Measurements from ENCODE around the gene C22orf39. TPM values are rescaled to one million over a fixed set of nuclear protein-coding genes. Genes with fewer than 3 reads are reported as not detected.
A peak's percentile ranks its signal among the peaks of the same experiment; 100 is the strongest.

The C22orf39 gene
- total RNA-seq, 6 experiments from 2014 or later = 11.2 to 12.7 (median 12.2) TPM

DNA sequence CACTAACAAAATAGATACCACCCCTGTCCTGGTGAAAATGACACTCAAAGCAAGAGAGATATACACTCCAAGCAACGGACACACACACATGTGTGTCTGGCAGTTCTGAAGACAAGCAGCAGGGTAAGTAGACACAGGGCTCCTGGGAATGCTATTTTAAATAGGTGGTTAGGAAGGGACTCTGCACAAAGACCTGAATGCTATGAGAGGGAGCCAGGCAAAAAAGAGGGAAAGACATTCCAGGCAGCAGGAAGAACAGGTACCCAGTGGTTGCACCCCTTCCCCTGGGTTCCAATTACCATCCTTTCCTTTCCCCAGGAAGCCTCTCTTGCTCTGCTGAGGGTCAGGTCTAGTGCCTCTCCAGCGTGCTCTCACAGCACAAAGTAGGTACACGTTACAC, 28.5 kb upstream of the C22orf39 start:
- H3K27me3 Mint-ChIP-seq (ENCODE audit: insufficient read depth) = peaks cover 2% of the 10 kb centered on the region
- H3K4me1 Mint-ChIP-seq (ENCODE audit: low read depth) = peaks cover 44% of the 10 kb centered on the region
- no peak overlapping the region for H3K4me3 Mint-ChIP-seq
- DNase-seq = no peak
- H3K27ac Mint-ChIP-seq = peak overlapping the region; percentile 7; the same call in 1 of the 2 replicates
- TF ChIP-seq, protein P1, sequence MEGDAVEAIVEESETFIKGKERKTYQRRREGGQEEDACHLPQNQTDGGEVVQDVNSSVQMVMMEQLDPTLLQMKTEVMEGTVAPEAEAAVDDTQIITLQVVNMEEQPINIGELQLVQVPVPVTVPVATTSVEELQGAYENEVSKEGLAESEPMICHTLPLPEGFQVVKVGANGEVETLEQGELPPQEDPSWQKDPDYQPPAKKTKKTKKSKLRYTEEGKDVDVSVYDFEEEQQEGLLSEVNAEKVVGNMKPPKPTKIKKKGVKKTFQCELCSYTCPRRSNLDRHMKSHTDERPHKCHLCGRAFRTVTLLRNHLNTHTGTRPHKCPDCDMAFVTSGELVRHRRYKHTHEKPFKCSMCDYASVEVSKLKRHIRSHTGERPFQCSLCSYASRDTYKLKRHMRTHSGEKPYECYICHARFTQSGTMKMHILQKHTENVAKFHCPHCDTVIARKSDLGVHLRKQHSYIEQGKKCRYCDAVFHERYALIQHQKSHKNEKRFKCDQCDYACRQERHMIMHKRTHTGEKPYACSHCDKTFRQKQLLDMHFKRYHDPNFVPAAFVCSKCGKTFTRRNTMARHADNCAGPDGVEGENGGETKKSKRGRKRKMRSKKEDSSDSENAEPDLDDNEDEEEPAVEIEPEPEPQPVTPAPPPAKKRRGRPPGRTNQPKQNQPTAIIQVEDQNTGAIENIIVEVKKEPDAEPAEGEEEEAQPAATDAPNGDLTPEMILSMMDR (IDR thresholded peaks at IDR 0.05) = no peak
- H3K36me3 Mint-ChIP-seq (ENCODE audit: low read depth) = peaks cover 6% of the 10 kb centered on the region; the same call in 1 of the 2 replicates
- no peaks in the 10 kb centered on the region for H3K9me3 Mint-ChIP-seq

DNA sequence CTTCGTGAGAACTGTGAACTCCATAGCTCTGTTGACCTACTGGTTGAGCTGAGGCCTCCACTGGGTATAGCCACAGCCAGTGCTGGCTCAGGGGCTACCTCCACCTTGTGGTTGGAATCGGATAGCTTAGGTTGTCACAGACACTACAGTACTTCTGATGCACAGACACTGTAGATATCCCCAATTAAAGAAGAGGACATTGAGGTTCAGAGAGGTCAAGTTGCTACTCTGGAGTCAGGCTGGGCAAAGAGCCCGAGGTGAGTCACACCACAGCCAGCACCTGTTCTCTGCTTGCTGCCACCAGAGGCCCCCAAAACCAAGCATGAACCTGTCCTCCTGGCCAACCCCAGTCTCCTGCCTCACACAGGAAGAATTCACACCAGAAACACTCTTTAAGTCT, 26.1 kb upstream of the C22orf39 start:
- Mint-ChIP-seq H3K4me3 (no peak overlapping the region), H3K27ac (no peak overlapping the region; the same call in 1 of the 2 replicates), H3K27me3 (ENCODE audit: insufficient read depth) (peaks cover 2% of the 10 kb centered on the region), H3K36me3 (ENCODE audit: low read depth) (peaks cover 18% of the 10 kb centered on the region; the same call in 1 of the 2 replicates), H3K4me1 (ENCODE audit: low read depth) (peaks cover 34% of the 10 kb centered on the region), H3K9me3 (no peaks in the 10 kb centered on the region)
- peak; percentile 22 for DNase-seq
- TF ChIP-seq, protein P1 (IDR thresholded peaks at IDR 0.05) = peak; percentile 54

DNA sequence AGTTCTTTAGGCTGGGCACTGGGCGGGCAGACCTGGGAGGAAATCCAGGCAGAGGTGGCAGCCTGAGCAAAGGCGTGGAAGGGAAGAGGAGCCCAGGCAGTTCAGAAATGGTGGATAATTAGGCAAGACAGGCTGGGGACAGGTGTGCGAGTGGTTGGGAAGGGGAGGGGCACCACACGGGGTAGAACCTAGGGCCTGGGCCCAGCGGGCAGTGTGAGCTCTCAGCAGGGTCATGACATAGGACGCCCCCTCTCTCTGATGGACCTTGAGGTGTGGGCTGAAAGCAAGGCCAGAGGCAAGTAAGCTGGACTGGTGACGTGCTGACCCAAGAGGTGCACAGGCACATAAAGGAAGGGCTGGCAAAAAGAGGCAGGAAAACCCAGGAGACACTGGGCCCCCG, 24.7 kb upstream of the C22orf39 start:
- H3K36me3 Mint-ChIP-seq (ENCODE audit: low read depth) = peaks cover 27% of the 10 kb centered on the region
- no peaks in the 10 kb centered on the region for H3K9me3 Mint-ChIP-seq
- TF ChIP-seq, protein P1 (IDR thresholded peaks at IDR 0.05) = no peak
- no peak overlapping the region for H3K4me3 Mint-ChIP-seq
- peaks cover 23% of the 10 kb centered on the region for H3K4me1 Mint-ChIP-seq (ENCODE audit: low read depth)
- no peak for DNase-seq
- peaks cover 2% of the 10 kb centered on the region for H3K27me3 Mint-ChIP-seq (ENCODE audit: insufficient read depth)
- no peak overlapping the region for H3K27ac Mint-ChIP-seq

DNA sequence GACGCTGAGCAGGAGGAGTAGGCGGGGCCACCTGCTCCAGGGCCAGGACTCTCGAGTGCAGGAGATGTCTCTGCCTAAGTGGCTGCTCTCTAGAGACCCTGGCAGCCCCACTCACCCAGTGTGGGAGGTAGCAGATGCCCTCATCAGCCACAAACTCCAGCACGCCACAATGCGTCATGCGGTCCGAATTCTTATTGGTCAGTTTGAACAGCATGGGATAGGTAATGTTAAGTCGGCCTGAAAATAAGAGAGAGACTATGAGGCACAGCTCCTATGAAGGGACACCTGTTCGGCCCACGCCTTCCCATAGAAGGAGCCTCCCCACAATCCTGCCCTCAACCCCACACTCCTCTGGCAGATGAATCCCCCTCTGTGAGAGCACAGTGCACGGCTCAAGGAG, 24.1 kb upstream of the C22orf39 start:
- Mint-ChIP-seq H3K27me3 (ENCODE audit: insufficient read depth) (peaks cover 2% of the 10 kb centered on the region), H3K27ac (no peak overlapping the region), H3K4me3 (no peak overlapping the region), H3K9me3 (no peaks in the 10 kb centered on the region), H3K36me3 (ENCODE audit: low read depth) (peaks cover 27% of the 10 kb centered on the region), H3K4me1 (ENCODE audit: low read depth) (peaks cover 20% of the 10 kb centered on the region)
- no peak for DNase-seq
- TF ChIP-seq, protein P1 (IDR thresholded peaks at IDR 0.05) = no peak

DNA sequence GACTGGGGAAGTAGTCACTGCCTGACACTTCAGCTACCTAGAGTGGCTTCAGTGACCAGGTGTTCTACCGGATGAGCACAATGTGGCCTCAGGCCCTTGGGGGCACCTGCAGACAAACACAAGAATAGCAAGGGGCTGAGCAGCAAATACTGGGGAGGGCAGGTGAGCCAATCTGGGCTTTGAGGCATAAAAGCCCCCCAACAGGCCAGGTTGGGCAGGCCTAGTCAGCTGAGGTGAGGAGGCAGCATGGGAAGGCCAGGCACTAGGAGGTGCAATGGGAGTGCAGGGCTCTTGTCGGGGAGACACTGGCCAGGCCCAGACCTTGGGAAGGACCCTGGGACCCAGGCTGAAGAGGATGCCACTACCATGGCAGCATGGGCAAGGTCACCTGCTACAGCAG, 22.5 kb upstream of the C22orf39 start:
- Mint-ChIP-seq H3K27ac (no peak overlapping the region), H3K9me3 (no peaks in the 10 kb centered on the region), H3K4me3 (no peak overlapping the region), H3K4me1 (ENCODE audit: low read depth) (peaks cover 15% of the 10 kb centered on the region), H3K36me3 (ENCODE audit: low read depth) (peaks cover 32% of the 10 kb centered on the region), H3K27me3 (ENCODE audit: insufficient read depth) (peaks cover 2% of the 10 kb centered on the region)
- no peak for DNase-seq
- TF ChIP-seq, protein P1 (IDR thresholded peaks at IDR 0.05) = no peak

DNA sequence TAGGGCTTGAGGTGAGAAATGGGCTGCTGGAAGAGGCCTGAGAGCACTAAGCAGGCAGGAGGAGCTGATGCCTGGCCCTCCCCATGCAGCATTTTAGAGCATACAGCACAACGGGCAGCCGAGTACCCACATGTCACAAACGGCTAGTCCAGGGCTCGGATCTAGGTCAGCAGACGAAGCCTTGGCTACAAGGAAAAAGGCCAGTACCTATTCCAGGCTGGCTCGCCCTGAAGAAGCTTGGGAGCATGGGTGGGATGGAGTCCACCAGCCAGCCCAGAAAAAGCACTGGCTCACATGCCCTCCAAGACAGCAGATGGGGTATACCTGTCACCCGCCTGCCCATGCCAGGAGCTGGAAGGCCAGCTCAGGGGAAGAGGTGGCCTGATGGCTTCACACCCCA, 21.9 kb upstream of the C22orf39 start:
- H3K27me3 Mint-ChIP-seq (ENCODE audit: insufficient read depth) = peaks cover 2% of the 10 kb centered on the region

More for the DNA sequence above, 21.9 kb upstream of the C22orf39 start:
- H3K27ac Mint-ChIP-seq = no peak overlapping the region
- no peak for DNase-seq
- peaks cover 21% of the 10 kb centered on the region for H3K4me1 Mint-ChIP-seq (ENCODE audit: low read depth)
- TF ChIP-seq, protein P1 (IDR thresholded peaks at IDR 0.05) = no peak
- no peaks in the 10 kb centered on the region for H3K9me3 Mint-ChIP-seq
- H3K4me3 Mint-ChIP-seq = no peak overlapping the region
- H3K36me3 Mint-ChIP-seq (ENCODE audit: low read depth) = peaks cover 36% of the 10 kb centered on the region

Data from HFFc6 (cell line).